Activated T-helper 9 cell treated with anti-CD3 and anti-CD28 coated beads, Interleukin-2, amount 50 U/mL, for 16 hours (primary cell): ENCODE data around the gene C1QL2.

ENCODE experiments used
- DNase-seq: peaks from one replicate; pipeline ENCODE4 v3.0.0-alpha.2; 2020; ENCODE audit warnings: low read depth

The C1QL2 gene

GRCh38 chr2:119179202-119179601, 20.7 kb upstream of the C1QL2 start:
- DNase-seq, result no peak

GRCh38 chr2:119178776-119179175, 20.2 kb upstream of the C1QL2 start:
- no peak for DNase-seq

GRCh38 chr2:119177838-119178190, 19.3 kb upstream of the C1QL2 start:
- DNase-seq, result no peak

GRCh38 chr2:119177171-119177837, 18.8 kb upstream of the C1QL2 start:
- no peak for DNase-seq

- DNase-seq, result no peak
Measured at GRCh38 chr2:119175517-119175916, 17.0 kb upstream of the C1QL2 start.

- DNase-seq, result no peak
Measured at GRCh38 chr2:119174993-119175347, 16.4 kb upstream of the C1QL2 start.

- DNase-seq, result peak; percentile 29
Measured at GRCh38 chr2:119174216-119174992, 15.9 kb upstream of the C1QL2 start.

- no peak for DNase-seq
Measured at GRCh38 chr2:119173556-119174060, 15.1 kb upstream of the C1QL2 start.

GRCh38 chr2:119170504-119170903, 12.0 kb upstream of the C1QL2 start:
- DNase-seq, result no peak

GRCh38 chr2:119169717-119170116, 11.2 kb upstream of the C1QL2 start:
- no peak for DNase-seq

GRCh38 chr2:119160361-119160990, 1.9 kb upstream of the C1QL2 start:
- DNase-seq, result no peak

- DNase-seq, result no peak
Measured at GRCh38 chr2:119157850-119158511, 570 bp downstream of the C1QL2 start.

GRCh38 chr2:119156891-119157773, 1.4 kb downstream of the C1QL2 start:
- no peak for DNase-seq

GRCh38 chr2:119156105-119156890, 2.3 kb downstream of the C1QL2 start:
- no peak for DNase-seq

GRCh38 chr2:119155633-119156032, 2.9 kb downstream of the C1QL2 start:
- DNase-seq, result no peak

GRCh38 chr2:119154076-119154475, 4.5 kb downstream of the C1QL2 start:
- DNase-seq, result no peak

GRCh38 chr2:119149611-119150010, 8.9 kb downstream of the C1QL2 start:
- DNase-seq, result no peak

GRCh38 chr2:119147776-119148715, 10.5 kb downstream of the C1QL2 start:
- DNase-seq, result no peak

GRCh38 chr2:119144806-119145205, 13.7 kb downstream of the C1QL2 start:
- DNase-seq, result no peak

- no peak for DNase-seq
Measured at GRCh38 chr2:119142824-119143223, 15.7 kb downstream of the C1QL2 start.
